NCI-H2107 (cell line): ENCODE measurements around the gene CFD.
"Not testable (repeated sequence)": the region's sequence is repeated elsewhere in the genome, so short reads cannot be mapped to it uniquely, and the experiment has no call there.

ENCODE experiments used
- DNase-seq: peaks from one replicate; lab custom pipeline; 2025; lab: John Stamatoyannopoulos, UW

The CFD gene

GRCh38 chr19:858868-859843 lies at the start of gene CFD:
CFD (plus strand) TSS chr19:859664; CDS start chr19:859690, 26 bp downstream.
- DNase-seq, result no peak

GRCh38 chr19:810077-810855 lies 49.2 kb upstream of the CFD start:
- DNase-seq, result no peak

- DNase-seq, result no peak
These were observed 48.5 kb upstream of the CFD start for GRCh38 chr19:810883-811489.

DNA sequence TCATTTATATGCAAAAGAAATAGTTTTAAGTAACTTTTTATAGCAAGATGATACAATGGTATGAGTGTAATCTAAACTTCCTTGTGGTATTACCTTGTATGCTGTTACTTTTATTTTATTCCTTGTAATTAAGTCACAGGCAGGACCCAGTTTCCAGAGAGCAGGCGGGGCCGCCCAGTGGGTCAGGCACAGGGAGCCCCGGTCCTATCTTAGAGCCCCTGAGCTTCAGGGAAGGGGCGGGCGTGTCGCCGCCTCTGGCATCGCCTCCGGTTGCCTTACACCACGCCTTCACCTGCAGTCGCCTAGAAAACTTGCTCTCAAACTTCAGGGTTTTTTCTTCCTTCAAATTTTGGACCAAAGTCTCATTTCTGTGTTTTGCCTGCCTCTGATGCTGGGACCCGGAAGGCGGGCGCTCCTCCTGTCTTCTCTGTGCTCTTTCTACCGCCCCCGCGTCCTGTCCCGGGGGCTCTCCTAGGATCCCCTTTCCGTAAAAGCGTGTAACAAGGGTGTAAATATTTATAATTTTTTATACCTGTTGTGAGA lies 47.9 kb upstream of the CFD start:
- no peak for DNase-seq

DNA sequence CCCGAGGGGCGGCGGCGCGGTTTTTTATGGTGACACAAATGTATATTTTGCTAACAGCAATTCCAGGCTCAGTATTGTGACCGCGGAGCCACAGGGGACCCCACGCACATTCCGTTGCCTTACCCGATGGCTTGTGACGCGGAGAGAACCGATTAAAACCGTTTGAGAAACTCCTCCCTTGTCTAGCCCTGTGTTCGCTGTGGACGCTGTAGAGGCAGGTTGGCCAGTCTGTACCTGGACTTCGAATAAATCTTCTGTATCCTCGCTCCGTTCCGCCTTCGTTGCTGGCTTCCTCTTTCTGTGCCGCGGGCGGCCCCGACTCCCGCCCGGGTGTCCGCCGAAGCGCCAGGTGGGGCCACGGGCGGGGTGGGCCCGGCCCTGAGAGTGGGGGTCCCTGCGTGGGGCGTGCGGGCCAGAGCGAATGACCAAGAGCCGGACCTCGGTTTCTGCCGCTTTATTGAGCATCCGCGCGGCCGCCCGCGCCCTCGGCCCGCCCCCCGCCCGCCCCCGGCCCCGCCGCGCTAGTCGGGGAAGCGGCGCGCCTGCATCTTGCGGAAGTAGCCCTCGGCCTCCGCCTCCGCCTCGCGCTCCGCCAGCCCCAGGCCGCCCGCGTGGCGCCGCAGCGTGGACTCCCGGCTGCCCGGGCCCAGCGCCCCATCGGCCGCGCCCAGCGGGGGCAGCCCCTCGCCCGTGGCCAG lies 47.3 kb upstream of the CFD start:
- no peak for DNase-seq

DNA sequence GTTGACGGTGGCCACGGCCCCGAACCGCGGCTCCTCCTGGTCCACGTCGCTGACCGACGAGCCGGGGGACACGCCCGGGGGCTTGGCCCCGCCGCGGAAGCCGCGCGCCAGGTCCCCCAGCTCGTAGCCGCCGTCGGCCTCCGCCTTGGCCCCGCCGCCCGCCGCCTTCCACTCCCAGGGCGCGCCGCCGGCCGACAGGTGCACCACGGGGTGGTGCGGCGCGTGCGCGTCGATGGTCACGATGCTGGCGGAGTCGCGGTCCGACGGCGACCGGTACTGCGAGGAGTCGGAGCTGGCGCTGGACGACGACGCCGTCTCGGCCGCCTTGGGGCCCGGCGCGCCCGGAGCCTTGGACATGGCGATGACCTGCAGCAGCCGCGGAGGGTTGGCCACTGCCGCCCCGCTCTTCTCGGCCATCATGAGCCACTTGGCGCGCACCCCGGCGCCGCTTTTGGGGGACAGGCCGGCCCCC lies 46.7 kb upstream of the CFD start:
- no peak for DNase-seq

GRCh38 chr19:813219-814151 lies 46.0 kb upstream of the CFD start:
- no peak for DNase-seq

- DNase-seq, result no peak
These were observed 45.0 kb upstream of the CFD start for GRCh38 chr19:814152-815078.

DNA sequence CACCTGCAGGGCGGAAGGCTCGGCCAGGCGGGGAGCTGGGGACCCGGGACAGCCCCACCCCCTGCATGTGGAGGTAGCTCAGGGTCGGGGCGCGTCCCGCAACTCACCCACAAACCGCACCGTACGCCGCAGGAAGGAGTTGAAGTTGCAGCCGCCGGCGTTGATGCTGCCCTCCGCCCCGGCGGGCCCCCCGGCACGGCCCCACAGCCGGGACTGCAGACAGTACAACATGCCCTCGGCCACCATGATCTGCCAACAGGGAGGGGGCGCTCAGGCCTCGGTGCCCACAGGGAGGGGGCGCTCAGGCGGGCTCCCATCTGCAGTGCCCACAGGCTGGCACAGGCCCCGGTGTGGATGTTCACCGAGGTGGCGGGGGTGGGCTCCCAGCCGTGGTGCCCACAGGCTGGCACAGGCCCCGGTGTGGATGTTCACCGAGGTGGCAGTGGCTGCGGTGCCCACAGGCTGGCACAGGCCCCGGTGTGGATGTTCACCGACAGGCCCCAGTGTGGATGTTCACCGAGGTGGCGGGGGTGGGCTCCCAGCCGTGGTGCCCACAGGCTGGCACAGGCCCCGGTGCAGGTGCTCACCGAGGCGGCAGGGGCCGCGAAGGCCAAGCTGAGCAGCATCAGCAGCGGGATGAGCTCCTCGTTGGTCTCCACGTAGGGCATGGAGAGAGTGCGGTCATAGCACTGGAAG lies 44.2 kb upstream of the CFD start:
- no peak for DNase-seq

GRCh38 chr19:815775-816499 lies 43.5 kb upstream of the CFD start:
- no peak for DNase-seq

GRCh38 chr19:816500-816857 lies 43.0 kb upstream of the CFD start:
- no peak for DNase-seq

DNA sequence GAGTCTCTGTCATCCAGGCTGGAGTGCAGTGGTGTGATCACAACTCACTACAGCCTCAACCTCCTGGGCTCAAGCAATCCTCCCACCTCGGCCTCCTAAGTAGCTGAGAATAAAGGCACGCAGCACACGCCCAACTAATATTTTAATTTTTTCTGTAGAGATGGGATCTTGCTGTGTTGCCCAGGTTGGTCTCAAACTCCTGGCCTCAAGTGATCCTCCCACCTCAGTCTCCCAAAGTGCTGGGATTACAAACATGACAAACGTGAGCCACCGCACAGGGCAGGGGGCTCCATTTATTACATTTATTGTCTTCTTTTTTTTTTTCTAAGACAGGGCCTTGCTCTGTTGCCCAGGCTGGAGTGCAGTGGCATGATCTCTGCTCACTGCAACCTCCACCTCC lies 39.3 kb upstream of the CFD start:
- not testable (repeated sequence) for DNase-seq

DNA sequence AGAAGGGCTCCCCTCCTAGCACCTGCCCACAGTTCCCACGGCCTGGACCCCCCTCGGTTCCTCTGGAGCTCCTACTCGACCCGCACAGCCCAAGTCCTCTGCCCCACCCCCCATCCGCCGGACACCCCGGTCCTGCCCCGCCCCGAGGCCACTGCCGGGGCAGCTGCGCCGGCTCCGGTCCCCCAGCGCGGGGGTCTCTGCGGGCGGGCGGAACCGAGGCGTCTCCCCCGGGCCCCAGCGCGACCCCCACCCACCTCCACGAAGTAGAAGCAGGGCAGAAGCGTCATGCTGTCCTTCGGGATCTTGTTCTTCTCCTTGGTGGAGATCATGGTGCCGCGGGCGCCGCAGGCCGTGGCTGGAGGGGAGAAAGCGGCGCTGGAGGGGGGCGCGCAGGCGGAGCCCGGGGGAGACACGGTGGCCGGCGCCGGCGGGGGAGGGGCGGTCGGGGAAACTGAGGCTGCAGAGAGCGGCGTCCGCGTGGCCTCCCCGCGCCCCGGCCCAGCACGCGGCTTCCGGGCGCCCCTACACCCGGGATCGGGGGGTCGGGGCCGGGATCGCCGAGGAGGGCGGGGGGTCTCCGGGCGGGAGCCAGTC lies 38.1 kb upstream of the CFD start:
- no peak for DNase-seq

DNA sequence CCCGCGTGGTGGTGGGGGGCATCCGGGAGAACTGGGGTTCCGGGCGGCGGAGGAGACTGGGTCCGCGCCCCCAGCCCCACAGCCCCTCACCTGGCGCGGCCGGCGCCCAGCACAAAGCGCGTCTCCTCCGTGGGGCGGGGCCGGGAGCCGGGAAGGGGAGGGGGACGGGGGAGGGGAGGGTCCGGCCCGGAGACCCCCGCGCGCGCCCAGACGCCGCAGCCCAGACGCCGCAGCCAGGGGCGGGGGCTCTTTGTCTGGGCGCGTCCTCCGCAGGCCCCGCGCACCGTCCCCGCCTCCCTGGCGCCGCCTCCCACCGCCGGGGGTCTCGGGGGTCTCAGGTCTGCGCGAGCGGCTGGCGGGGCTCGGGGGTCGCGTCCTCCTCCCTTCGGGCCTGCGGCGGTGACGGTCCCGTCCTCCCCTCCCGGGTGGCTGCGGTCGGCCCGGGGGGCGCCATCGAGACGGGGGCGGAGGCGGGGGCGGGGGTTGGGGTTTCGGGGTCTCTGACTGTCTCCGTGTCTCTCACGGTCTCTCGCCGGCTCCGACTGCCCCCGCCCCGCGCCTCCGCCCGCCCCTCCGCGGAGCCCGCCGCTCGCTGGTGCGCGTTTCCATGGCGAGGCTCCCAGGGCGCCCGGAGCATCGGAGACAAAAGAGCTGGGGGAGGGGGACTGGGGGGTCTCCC lies 37.5 kb upstream of the CFD start, which contains the start of gene PLPPR3:
PLPPR3 (minus strand) TSS at position 131 of the 679 bp plus-strand sequence. CDS start 396 bp downstream, outside the sequence.
- DNase-seq, result no peak

- DNase-seq, result no peak
These were observed 35.8 kb upstream of the CFD start for GRCh38 chr19:823565-824121.

DNA sequence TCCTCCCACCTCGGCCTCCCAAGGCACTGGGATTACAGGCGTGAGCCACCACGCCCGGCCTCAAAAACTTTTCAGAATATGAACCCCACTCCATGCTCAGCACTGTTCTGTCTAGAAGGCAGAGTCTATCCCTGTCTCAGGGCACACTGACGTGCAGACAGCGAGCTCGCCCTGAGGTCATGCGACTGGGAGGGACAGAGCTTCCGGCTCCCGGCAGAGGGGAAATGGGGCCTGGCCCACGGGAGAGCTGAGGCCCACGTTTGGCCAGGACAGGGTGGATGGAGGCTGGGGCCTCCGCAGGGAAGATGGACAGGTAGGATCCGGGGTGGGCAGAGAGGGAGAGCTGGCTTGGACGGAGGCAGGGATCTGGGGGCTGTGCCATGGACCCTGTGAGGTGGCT lies 34.6 kb upstream of the CFD start:
- no peak for DNase-seq
